ENCODE measurements around the gene POLR3G. TPM values are rescaled to one million over a fixed set of nuclear protein-coding genes. Genes with fewer than 3 reads are reported as not detected.

POLR3G gene
- polyA plus RNA-seq, 3 donors from 2014 or later, result 1.5 to 3.5 (median 1.6) TPM

DNA sequence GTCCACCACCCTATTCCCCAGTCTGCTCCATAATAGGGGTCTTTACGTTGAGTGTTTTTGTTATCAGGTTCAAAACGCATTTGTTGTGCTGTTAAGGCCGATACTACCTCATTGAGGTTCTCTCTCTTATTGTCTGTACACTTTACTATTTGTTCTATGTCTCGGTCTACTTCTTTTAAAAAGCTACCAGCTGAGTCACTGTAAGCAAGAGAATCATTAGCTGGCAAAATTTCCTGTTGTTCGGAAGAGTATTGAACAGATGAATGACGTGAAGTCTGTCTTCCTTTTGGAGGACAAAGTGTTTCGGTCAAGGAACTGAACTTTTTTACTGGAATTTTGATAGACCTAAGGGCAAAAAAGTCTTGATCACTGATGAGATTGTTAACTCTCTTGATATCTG, 44.4 kb downstream of the POLR3G start:
- Mint-ChIP-seq H3K4me3 (no peak overlapping the region), H3K9me3 (no peaks in the 10 kb centered on the region), H3K4me1 (peaks cover 2 to 29% of the 10 kb centered on the region in 2 donors), H3K27me3 (ENCODE audit: low read depth in 3 of 3) (peaks cover 0 to 1% (median 0%) of the 10 kb centered on the region in 3 donors), H3K36me3 (peaks cover 15 to 26% (median 19%) of the 10 kb centered on the region in 3 donors), H3K27ac (peak overlapping the region in 4 of 6 donors; percentile 4 to 80 (median 30))
- no peak for DNase-seq

DNA sequence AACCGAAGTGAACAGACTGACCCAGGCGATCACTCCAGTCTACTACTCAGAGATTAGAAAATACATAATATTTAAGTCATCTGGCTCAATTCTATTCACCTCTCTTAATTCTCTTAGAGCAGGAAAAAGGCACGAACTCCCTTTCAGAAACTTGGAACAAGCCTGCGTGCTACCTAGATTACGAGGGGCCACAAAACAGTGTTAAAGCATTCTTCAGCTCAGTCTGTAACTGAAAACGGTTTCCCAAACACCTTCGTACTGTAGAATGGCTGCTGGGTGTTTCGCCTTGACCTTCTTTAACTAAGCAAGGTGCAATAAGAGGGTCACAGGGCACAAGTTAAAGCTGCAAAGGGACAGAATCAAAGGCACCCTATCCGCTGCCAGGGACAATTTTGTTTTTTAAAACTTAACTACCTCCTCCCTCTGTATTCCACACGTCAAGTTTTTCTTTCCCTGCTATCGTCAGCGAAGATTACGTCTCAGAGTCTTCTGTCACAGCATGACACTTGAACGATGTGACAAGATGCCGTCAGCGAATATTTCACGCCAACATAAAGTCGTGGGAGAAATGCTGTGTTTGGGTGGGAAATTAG, 54.0 kb downstream of the POLR3G start:
- Mint-ChIP-seq H3K27me3 (ENCODE audit: low read depth in 3 of 3) (peaks cover 6 to 17% (median 14%) of the 10 kb centered on the region in 3 donors), H3K36me3 (peaks cover 0 to 4% (median 0%) of the 10 kb centered on the region in 3 donors), H3K9me3 (no peaks in the 10 kb centered on the region), H3K4me3 (peak overlapping the region; percentile 98 to 100 (median 100)), H3K27ac (peak overlapping the region; percentile 91 to 99 (median 97)), H3K4me1 (peaks cover 33 to 47% of the 10 kb centered on the region in 2 donors)
- DNase-seq, result peak; percentile 52 to 59 (median 56)

DNA sequence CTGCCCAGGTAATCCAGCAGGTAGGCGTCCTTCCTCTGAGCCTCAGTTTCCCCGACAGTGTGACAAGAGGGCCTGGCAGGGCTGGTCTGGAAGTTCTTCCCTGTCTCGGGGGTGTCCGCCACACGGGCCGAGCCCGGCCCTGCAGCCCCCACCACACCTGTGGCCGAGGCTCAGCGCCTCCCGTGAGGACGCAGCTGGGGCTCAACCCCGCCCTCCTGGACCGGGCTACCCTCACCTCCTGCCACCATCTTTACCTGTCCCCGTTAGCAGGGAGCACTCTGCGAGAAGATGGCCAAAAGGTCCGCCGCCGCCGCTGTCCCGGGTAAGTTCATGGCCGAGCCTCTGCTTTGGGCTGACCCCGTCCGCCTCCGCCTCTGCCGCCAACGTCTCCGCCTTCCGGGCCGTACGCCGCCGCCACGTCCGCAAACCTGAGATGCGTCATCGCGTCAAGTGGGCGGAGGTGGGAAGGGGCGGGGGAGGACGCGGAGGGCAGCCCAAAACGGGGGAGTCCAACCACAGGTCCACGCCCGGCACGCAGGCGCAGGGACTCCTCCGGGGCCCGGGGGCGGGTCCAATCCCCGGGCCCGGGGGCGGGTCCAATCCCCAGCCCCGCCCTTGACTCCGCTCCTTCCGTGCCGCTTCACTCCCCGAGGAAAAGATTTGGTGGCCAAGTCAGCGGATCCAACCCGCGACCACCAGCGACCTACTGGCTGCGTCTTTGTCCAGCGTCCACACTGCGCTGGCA, 54.7 kb downstream of the POLR3G start, which contains the start of gene LYSMD3:
Gene LYSMD3, minus strand, starts transcription at position 391 of the 745 bp plus-strand sequence. CDS start 4,295 bp downstream, outside the sequence.
- DNase-seq, result peak; percentile 97
- peak within 1 kb of the TSS; percentile 98 to 100 (median 100) for H3K4me3 Mint-ChIP-seq
- peak within 1 kb of the TSS; percentile 97 to 99 (median 98) for H3K27ac Mint-ChIP-seq
- H3K4me1 Mint-ChIP-seq, result peaks cover 33 to 47% of the 10 kb centered on the region in 2 donors
- peaks cover 6 to 18% (median 15%) of the 10 kb centered on the region in 3 donors for H3K27me3 Mint-ChIP-seq (ENCODE audit: low read depth in 3 of 3)
- no peaks in the 10 kb centered on the region for H3K9me3 Mint-ChIP-seq
- H3K36me3 Mint-ChIP-seq, result no peaks in the 10 kb centered on the region

- no peak for DNase-seq
- H3K4me1 Mint-ChIP-seq, result peaks cover 31 to 44% of the 10 kb centered on the region in 2 donors
- H3K36me3 Mint-ChIP-seq, result no peaks in the 10 kb centered on the region
- peak overlapping the region; percentile 97 to 99 (median 98) for H3K27ac Mint-ChIP-seq
- peaks cover 6 to 18% (median 15%) of the 10 kb centered on the region in 3 donors for H3K27me3 Mint-ChIP-seq (ENCODE audit: low read depth in 3 of 3)
- no peaks in the 10 kb centered on the region for H3K9me3 Mint-ChIP-seq
- peak overlapping the region; percentile 98 to 100 (median 100) for H3K4me3 Mint-ChIP-seq
Observed at GRCh38 chr5:90529939-90530677, 55.4 kb downstream of the POLR3G start.

DNA sequence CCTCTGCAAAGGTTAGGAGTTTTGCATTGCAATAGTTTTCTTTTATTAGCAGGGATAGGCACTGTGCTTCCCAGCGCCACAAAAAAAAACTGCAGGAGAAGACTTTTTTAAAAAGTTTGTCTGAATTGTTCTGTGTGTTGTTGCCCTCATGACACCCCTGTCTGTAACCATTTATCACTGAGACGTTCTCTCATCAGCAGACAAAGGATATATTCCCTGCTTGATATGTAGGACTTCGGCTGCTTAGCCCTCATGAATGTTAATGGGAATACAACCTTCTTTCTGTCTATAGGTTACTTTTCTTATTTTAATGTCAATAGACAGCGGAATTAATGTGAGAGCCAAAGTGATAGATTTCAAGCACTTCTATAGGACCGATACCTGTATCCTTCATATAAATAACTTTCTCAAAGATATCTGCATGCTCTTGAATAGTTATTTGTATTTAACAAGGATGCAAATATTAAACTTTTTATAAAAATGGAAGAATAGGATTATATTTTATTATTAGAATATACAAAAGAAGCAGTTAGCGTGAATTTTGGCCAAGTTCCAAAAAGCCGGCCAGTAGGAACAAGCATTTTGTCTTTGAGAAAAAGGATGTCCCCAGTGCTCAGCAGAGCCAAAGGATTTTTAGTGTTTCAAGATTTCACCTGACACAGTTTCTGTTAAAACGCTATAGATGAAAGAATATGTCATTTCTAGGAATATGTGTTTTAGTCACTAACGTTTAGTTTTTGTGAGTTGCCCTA, 56.2 kb downstream of the POLR3G start:
- no peak for DNase-seq
- H3K4me1 Mint-ChIP-seq, result peaks cover 30 to 42% of the 10 kb centered on the region in 2 donors
- H3K4me3 Mint-ChIP-seq, result peak overlapping the region in 1 of 5 donors; percentile 99
- H3K9me3 Mint-ChIP-seq, result no peaks in the 10 kb centered on the region
- H3K27me3 Mint-ChIP-seq (ENCODE audit: low read depth in 3 of 3), result peaks cover 6 to 21% (median 18%) of the 10 kb centered on the region in 3 donors
- H3K36me3 Mint-ChIP-seq, result no peaks in the 10 kb centered on the region
- H3K27ac Mint-ChIP-seq, result peak overlapping the region in 2 of 6 donors; percentile 51 to 99

- Mint-ChIP-seq H3K4me3 (no peak overlapping the region), H3K4me1 (peaks cover 6 to 13% of the 10 kb centered on the region in 2 donors), H3K9me3 (no peaks in the 10 kb centered on the region), H3K27me3 (ENCODE audit: low read depth in 3 of 3) (peaks cover 6 to 22% (median 15%) of the 10 kb centered on the region in 3 donors), H3K36me3 (no peaks in the 10 kb centered on the region), H3K27ac (no peak overlapping the region)
- DNase-seq, result no peak
Observed at GRCh38 chr5:90533794-90534193, 59.1 kb downstream of the POLR3G start.

GRCh38 chr5:90534922-90535321, 60.3 kb downstream of the POLR3G start:
- Mint-ChIP-seq H3K27ac (no peak overlapping the region), H3K9me3 (no peaks in the 10 kb centered on the region), H3K36me3 (no peaks in the 10 kb centered on the region), H3K27me3 (ENCODE audit: low read depth in 3 of 3) (peaks cover 0 to 17% (median 6%) of the 10 kb centered on the region in 3 donors), H3K4me1 (peaks cover 2 to 7% of the 10 kb centered on the region in 2 donors), H3K4me3 (no peak overlapping the region)
- DNase-seq, result no peak

DNA sequence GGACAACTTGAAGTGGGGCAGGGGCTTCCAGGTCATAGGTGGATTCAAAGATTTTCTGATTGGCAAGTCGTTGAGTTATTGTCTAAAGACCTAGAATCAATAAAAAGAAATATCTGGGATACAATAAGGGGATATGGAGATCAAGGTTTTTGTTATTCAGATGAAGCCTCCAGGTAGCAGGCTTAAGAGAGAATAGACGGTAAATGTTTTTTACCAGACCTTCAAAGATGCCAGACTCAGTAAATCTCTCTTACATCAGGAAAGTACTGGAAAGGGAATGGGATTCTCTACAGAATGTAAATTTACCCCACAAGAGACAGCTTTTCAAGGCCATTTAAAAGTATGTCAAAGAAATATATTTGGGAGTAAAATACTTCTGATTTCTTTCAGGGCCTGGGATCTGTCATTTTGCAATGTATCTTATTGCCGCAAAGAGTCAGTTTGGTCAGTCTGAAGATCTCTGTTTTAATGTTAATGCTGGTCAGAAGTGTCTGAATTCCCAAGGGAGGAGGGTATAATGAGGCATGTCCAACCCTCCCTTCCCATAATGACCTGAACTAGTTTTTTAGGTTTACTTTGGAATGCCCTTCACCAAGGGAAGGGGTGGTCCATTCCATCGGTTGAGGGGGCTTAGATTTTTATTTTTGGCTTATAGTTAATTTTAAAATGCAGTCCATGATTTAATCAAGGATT, 68.3 kb downstream of the POLR3G start:
- H3K4me1 Mint-ChIP-seq, result no peaks in the 10 kb centered on the region
- H3K27ac Mint-ChIP-seq, result no peak overlapping the region
- no peak overlapping the region for H3K4me3 Mint-ChIP-seq
- H3K27me3 Mint-ChIP-seq (ENCODE audit: low read depth in 3 of 3), result peaks cover 4 to 20% (median 5%) of the 10 kb centered on the region in 3 donors
- no peaks in the 10 kb centered on the region for H3K9me3 Mint-ChIP-seq
- no peak for DNase-seq
- H3K36me3 Mint-ChIP-seq, result no peaks in the 10 kb centered on the region

DNA sequence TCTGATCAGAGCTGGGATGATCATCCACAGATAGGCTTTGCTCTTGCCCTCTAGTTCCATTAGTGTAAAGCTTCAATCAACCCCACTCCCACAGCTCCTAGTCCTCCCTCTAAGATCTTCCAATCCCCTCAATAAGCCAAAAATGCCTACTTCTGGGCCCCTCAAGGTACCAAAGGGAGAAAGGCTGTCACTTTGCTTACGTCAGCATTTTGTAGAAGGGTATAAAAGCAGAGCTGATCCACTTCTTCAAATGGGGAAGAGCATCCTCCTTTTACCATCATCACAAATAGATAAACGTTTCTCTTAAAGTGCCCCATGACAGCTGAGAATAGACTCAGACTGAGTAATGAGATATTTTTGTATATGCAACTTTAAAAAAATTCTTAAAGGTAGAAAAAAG, 70.8 kb downstream of the POLR3G start:
- no peak for DNase-seq
- H3K4me3 Mint-ChIP-seq, result no peak overlapping the region
- H3K27ac Mint-ChIP-seq, result no peak overlapping the region
- peaks cover 4 to 19% (median 5%) of the 10 kb centered on the region in 3 donors for H3K27me3 Mint-ChIP-seq (ENCODE audit: low read depth in 3 of 3)
- no peaks in the 10 kb centered on the region for H3K4me1 Mint-ChIP-seq
- no peaks in the 10 kb centered on the region for H3K36me3 Mint-ChIP-seq
- H3K9me3 Mint-ChIP-seq, result no peaks in the 10 kb centered on the region

DNA sequence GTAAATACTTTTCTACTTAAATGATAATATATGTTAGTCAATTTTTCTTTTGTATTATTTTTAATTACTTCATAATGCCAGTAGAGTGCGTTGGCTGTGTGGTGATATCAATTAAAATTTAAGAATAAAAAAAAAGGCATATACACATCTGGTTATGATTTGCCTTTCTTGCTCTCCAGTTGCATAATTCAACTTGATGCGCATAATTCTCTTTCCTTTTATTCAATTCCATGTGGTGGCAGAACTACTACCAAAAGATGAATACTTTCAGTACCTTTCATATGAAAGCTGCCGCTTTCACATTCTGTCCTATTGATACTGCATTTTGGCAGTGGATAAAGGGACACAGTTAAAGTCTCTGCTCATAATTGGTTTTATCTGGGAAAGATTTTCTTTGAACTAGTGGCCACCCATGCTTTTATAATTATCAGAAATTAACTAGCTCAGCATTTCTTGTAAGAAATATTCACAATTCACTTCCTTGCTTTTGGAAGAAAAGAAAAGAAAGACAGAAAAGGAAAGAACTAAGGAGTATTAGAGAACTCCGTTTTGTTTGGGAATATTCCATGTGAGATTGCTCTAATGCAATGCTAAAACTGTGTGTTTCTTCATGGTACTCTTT, 71.7 kb downstream of the POLR3G start:
- H3K27ac Mint-ChIP-seq, result no peak overlapping the region
- no peaks in the 10 kb centered on the region for H3K36me3 Mint-ChIP-seq
- H3K4me1 Mint-ChIP-seq, result no peaks in the 10 kb centered on the region
- H3K4me3 Mint-ChIP-seq, result no peak overlapping the region
- no peak for DNase-seq
- H3K27me3 Mint-ChIP-seq (ENCODE audit: low read depth in 3 of 3), result peaks cover 4 to 16% (median 7%) of the 10 kb centered on the region in 3 donors
- no peaks in the 10 kb centered on the region for H3K9me3 Mint-ChIP-seq

DNA sequence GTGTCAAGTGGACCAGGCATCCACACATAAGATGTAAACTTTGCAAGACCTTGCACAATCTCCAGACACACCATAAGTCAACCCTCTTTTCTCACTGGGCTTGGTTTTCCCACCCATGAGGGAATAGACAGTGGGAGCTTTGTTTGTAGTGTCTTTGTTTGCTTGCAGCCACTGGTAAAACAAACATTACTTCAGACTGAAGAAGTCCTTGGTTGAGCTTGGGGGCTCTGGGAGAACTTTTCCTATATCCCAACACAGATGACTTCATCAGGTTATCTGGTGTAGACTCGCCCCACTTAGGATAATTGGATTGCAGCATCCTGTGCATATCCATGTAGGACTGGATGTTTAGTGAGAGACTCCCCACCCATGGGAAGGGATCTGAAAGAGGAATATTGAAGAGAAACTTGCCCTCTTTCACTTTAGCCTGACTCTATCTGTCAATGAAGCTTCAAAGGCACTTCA, 72.4 kb downstream of the POLR3G start:
- Mint-ChIP-seq H3K4me1 (no peaks in the 10 kb centered on the region), H3K9me3 (no peaks in the 10 kb centered on the region), H3K27me3 (ENCODE audit: low read depth in 3 of 3) (peaks cover 4 to 11% (median 11%) of the 10 kb centered on the region in 3 donors), H3K27ac (no peak overlapping the region), H3K36me3 (no peaks in the 10 kb centered on the region), H3K4me3 (no peak overlapping the region)
- DNase-seq, result no peak

- Mint-ChIP-seq H3K4me1 (no peaks in the 10 kb centered on the region), H3K4me3 (no peak overlapping the region), H3K36me3 (no peaks in the 10 kb centered on the region), H3K9me3 (no peaks in the 10 kb centered on the region), H3K27ac (no peak overlapping the region), H3K27me3 (ENCODE audit: low read depth in 3 of 3) (peaks cover 4 to 15% (median 12%) of the 10 kb centered on the region in 3 donors)
- no peak for DNase-seq
Observed at GRCh38 chr5:90548069-90548593, 73.5 kb downstream of the POLR3G start.
